ENCODE results near the gene TSSC4. TPM values are rescaled to one million over a fixed set of nuclear protein-coding genes. Genes with fewer than 3 reads are reported as not detected.

Gene TSSC4
- total and polyA plus RNA-seq, 2 of the 13 experiments (the other 11 are each of a cell fraction or from before 2014, with no cell fraction given), result 16.2 to 58.6 TPM

DNA sequence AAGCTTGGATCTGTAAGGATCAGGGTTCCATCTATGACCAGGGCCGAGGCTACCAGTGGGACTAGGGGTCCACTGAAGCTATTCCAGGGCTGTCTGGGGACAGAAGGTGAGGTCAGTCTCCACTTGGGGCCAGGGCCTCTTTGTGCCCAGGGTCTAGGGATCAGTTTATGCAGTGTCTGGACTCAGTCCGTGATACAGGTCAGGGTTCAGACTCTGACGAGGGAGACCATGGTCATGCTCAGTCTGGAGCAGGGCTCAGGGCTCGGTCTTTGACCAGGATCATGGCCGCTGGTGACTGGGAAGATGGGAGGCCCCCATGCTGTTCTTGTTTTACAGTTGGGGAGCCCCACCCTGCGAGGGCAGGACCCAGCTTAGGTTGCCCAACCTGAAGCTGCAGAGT, 11.8 kb downstream of the TSSC4 start (continued):
- TF ChIP-seq, protein P1, sequence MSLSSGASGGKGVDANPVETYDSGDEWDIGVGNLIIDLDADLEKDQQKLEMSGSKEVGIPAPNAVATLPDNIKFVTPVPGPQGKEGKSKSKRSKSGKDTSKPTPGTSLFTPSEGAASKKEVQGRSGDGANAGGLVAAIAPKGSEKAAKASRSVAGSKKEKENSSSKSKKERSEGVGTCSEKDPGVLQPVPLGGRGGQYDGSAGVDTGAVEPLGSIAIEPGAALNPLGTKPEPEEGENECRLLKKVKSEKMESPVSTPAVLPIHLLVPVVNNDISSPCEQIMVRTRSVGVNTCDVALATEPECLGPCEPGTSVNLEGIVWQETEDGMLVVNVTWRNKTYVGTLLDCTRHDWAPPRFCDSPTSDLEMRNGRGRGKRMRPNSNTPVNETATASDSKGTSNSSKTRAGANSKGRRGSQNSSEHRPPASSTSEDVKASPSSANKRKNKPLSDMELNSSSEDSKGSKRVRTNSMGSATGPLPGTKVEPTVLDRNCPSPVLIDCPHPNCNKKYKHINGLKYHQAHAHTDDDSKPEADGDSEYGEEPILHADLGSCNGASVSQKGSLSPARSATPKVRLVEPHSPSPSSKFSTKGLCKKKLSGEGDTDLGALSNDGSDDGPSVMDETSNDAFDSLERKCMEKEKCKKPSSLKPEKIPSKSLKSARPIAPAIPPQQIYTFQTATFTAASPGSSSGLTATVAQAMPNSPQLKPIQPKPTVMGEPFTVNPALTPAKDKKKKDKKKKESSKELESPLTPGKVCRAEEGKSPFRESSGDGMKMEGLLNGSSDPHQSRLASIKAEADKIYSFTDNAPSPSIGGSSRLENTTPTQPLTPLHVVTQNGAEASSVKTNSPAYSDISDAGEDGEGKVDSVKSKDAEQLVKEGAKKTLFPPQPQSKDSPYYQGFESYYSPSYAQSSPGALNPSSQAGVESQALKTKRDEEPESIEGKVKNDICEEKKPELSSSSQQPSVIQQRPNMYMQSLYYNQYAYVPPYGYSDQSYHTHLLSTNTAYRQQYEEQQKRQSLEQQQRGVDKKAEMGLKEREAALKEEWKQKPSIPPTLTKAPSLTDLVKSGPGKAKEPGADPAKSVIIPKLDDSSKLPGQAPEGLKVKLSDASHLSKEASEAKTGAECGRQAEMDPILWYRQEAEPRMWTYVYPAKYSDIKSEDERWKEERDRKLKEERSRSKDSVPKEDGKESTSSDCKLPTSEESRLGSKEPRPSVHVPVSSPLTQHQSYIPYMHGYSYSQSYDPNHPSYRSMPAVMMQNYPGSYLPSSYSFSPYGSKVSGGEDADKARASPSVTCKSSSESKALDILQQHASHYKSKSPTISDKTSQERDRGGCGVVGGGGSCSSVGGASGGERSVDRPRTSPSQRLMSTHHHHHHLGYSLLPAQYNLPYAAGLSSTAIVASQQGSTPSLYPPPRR (CRISPR knock-in tag; IDR thresholded peaks at IDR 0.05; ENCODE audit: borderline replicate concordance), result 0 out of 2 replicates have a peak, but pooled peaks have one; percentile 42
- TF ChIP-seq FOSL2 (CRISPR knock-in tag; IDR thresholded peaks at IDR 0.05), result no peak
- no peak for TF ChIP-seq SIX4 (CRISPR knock-in tag; IDR thresholded peaks at IDR 0.05)
- TF ChIP-seq, protein P2, sequence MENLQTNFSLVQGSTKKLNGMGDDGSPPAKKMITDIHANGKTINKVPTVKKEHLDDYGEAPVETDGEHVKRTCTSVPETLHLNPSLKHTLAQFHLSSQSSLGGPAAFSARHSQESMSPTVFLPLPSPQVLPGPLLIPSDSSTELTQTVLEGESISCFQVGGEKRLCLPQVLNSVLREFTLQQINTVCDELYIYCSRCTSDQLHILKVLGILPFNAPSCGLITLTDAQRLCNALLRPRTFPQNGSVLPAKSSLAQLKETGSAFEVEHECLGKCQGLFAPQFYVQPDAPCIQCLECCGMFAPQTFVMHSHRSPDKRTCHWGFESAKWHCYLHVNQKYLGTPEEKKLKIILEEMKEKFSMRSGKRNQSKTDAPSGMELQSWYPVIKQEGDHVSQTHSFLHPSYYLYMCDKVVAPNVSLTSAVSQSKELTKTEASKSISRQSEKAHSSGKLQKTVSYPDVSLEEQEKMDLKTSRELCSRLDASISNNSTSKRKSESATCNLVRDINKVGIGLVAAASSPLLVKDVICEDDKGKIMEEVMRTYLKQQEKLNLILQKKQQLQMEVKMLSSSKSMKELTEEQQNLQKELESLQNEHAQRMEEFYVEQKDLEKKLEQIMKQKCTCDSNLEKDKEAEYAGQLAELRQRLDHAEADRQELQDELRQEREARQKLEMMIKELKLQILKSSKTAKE (CRISPR knock-in tag; IDR thresholded peaks at IDR 0.05; ENCODE audit: borderline replicate concordance), result peak; percentile 44; the same call in 1 of the 2 replicates
- no peak for TF ChIP-seq FOXA3 (CRISPR knock-in tag; IDR thresholded peaks at IDR 0.05)
- TF ChIP-seq HNRNPLL (IDR thresholded peaks at IDR 0.05; ENCODE audit: low read depth, low read length, poor library complexity, severe bottlenecking), result no peak
- TF ChIP-seq, protein P3, sequence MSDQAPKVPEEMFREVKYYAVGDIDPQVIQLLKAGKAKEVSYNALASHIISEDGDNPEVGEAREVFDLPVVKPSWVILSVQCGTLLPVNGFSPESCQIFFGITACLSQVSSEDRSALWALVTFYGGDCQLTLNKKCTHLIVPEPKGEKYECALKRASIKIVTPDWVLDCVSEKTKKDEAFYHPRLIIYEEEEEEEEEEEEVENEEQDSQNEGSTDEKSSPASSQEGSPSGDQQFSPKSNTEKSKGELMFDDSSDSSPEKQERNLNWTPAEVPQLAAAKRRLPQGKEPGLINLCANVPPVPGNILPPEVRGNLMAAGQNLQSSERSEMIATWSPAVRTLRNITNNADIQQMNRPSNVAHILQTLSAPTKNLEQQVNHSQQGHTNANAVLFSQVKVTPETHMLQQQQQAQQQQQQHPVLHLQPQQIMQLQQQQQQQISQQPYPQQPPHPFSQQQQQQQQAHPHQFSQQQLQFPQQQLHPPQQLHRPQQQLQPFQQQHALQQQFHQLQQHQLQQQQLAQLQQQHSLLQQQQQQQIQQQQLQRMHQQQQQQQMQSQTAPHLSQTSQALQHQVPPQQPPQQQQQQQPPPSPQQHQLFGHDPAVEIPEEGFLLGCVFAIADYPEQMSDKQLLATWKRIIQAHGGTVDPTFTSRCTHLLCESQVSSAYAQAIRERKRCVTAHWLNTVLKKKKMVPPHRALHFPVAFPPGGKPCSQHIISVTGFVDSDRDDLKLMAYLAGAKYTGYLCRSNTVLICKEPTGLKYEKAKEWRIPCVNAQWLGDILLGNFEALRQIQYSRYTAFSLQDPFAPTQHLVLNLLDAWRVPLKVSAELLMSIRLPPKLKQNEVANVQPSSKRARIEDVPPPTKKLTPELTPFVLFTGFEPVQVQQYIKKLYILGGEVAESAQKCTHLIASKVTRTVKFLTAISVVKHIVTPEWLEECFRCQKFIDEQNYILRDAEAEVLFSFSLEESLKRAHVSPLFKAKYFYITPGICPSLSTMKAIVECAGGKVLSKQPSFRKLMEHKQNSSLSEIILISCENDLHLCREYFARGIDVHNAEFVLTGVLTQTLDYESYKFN (CRISPR knock-in tag; conservative IDR thresholded peaks at IDR 0.05), result peak; percentile 57; the same call in 1 of the 2 replicates
- TF ChIP-seq SALL1 (CRISPR knock-in tag; IDR thresholded peaks at IDR 0.05), result peak; percentile 21; the same call in 1 of the 2 replicates
- TF ChIP-seq, protein P4, sequence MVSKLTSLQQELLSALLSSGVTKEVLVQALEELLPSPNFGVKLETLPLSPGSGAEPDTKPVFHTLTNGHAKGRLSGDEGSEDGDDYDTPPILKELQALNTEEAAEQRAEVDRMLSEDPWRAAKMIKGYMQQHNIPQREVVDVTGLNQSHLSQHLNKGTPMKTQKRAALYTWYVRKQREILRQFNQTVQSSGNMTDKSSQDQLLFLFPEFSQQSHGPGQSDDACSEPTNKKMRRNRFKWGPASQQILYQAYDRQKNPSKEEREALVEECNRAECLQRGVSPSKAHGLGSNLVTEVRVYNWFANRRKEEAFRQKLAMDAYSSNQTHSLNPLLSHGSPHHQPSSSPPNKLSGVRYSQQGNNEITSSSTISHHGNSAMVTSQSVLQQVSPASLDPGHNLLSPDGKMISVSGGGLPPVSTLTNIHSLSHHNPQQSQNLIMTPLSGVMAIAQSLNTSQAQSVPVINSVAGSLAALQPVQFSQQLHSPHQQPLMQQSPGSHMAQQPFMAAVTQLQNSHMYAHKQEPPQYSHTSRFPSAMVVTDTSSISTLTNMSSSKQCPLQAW (CRISPR knock-in tag; IDR thresholded peaks at IDR 0.05), result no peak
- peak; percentile 49; the same call in 1 of the 2 replicates for TF ChIP-seq MED1 (CRISPR knock-in tag; IDR thresholded peaks at IDR 0.05)
- TF ChIP-seq, protein P5, sequence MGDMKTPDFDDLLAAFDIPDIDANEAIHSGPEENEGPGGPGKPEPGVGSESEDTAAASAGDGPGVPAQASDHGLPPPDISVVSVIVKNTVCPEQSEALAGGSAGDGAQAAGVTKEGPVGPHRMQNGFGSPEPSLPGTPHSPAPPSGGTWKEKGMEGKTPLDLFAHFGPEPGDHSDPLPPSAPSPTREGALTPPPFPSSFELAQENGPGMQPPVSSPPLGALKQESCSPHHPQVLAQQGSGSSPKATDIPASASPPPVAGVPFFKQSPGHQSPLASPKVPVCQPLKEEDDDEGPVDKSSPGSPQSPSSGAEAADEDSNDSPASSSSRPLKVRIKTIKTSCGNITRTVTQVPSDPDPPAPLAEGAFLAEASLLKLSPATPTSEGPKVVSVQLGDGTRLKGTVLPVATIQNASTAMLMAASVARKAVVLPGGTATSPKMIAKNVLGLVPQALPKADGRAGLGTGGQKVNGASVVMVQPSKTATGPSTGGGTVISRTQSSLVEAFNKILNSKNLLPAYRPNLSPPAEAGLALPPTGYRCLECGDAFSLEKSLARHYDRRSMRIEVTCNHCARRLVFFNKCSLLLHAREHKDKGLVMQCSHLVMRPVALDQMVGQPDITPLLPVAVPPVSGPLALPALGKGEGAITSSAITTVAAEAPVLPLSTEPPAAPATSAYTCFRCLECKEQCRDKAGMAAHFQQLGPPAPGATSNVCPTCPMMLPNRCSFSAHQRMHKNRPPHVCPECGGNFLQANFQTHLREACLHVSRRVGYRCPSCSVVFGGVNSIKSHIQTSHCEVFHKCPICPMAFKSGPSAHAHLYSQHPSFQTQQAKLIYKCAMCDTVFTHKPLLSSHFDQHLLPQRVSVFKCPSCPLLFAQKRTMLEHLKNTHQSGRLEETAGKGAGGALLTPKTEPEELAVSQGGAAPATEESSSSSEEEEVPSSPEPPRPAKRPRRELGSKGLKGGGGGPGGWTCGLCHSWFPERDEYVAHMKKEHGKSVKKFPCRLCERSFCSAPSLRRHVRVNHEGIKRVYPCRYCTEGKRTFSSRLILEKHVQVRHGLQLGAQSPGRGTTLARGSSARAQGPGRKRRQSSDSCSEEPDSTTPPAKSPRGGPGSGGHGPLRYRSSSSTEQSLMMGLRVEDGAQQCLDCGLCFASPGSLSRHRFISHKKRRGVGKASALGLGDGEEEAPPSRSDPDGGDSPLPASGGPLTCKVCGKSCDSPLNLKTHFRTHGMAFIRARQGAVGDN (CRISPR knock-in tag; IDR thresholded peaks at IDR 0.05), result peak; percentile 80

All from HepG2 (cell line).